ENCODE results near the gene SMAD7. TPM values are rescaled to one million over a fixed set of nuclear protein-coding genes. Genes with fewer than 3 reads are reported as not detected.

Gene SMAD7
- total RNA-seq, 1 donor from 2014 or later: 34.6 TPM

GRCh38 chr18:48948112-48949049, 2.4 kb downstream of the SMAD7 start:
- intact Hi-C loops (cut with micrococcal nuclease): loop anchor here (1.0 to 5.0 kb wide), 7 partner anchors 7 to 864 kb away; partner anchors contain the start of genes ACAA2 and C18orf32

GRCh38 chr18:48947560-48947959, 3.2 kb downstream of the SMAD7 start:
- intact Hi-C loops (cut with micrococcal nuclease): loop anchor here (5.0 kb wide), 1 partner anchor 865 kb away; the partner anchor contains the start of gene ACAA2

- intact Hi-C loops (cut with micrococcal nuclease): loop anchor here (5.0 kb wide), 1 partner anchor 865 kb away; the partner anchor contains the start of gene ACAA2
Observed at GRCh38 chr18:48947092-48947491, 3.7 kb downstream of the SMAD7 start.

GRCh38 chr18:48946329-48946835, 4.4 kb downstream of the SMAD7 start:
- intact Hi-C loops (cut with micrococcal nuclease): loop anchor here (5.0 kb wide), 1 partner anchor 866 kb away; the partner anchor contains the start of gene ACAA2

- intact Hi-C loops (cut with micrococcal nuclease): loop anchor here (5.0 kb wide), 1 partner anchor 866 kb away; the partner anchor contains the start of gene ACAA2
Observed at GRCh38 chr18:48945953-48946217, 4.9 kb downstream of the SMAD7 start.

- intact Hi-C loops (cut with micrococcal nuclease): loop anchor here (5.0 kb wide), 2 partner anchors 33 to 868 kb away; partner anchors contain the start of gene ACAA2
Observed at GRCh38 chr18:48944634-48945033, 6.1 kb downstream of the SMAD7 start.

- intact Hi-C loops (cut with micrococcal nuclease): loop anchor here (5.0 kb wide), 1 partner anchor 33 kb away; no protein-coding TSS in a partner anchor
Observed at GRCh38 chr18:48943736-48944527, 6.8 kb downstream of the SMAD7 start.

GRCh38 chr18:48943333-48943732, 7.4 kb downstream of the SMAD7 start:
- intact Hi-C loops (cut with micrococcal nuclease): loop anchor here (5.0 kb wide), 1 partner anchor 34 kb away; no protein-coding TSS in a partner anchor

- intact Hi-C loops (cut with micrococcal nuclease): loop anchor here (5.0 kb wide), 1 partner anchor 35 kb away; no protein-coding TSS in a partner anchor
Observed at GRCh38 chr18:48942554-48943261, 8.1 kb downstream of the SMAD7 start.

- intact Hi-C loops (cut with micrococcal nuclease): loop anchor here (5.0 kb wide), 1 partner anchor 35 kb away; no protein-coding TSS in a partner anchor
Observed at GRCh38 chr18:48942086-48942485, 8.7 kb downstream of the SMAD7 start.

- intact Hi-C loops (cut with micrococcal nuclease): loop anchor here (1.0 to 5.0 kb wide), 5 partner anchors 8 to 165 kb away; no protein-coding TSS in a partner anchor
Observed at GRCh38 chr18:48941672-48942071, 9.1 kb downstream of the SMAD7 start.

- intact Hi-C loops (cut with micrococcal nuclease): loop anchor here (1.0 to 5.0 kb wide), 5 partner anchors 8 to 164 kb away; no protein-coding TSS in a partner anchor
Observed at GRCh38 chr18:48940854-48941611, 9.7 kb downstream of the SMAD7 start.

- intact Hi-C loops (cut with micrococcal nuclease): loop anchor here (2.0 to 5.0 kb wide), 3 partner anchors 38 to 163 kb away; no protein-coding TSS in a partner anchor
Observed at GRCh38 chr18:48939205-48940097, 11.3 kb downstream of the SMAD7 start.

- intact Hi-C loops (cut with micrococcal nuclease): no loop called here
Observed at GRCh38 chr18:48938827-48939204, 11.9 kb downstream of the SMAD7 start.

GRCh38 chr18:48937869-48938750, 12.7 kb downstream of the SMAD7 start:
- intact Hi-C loops (cut with micrococcal nuclease): no loop called here

- intact Hi-C loops (cut with micrococcal nuclease): no loop called here
Observed at GRCh38 chr18:48935433-48935774, 15.4 kb downstream of the SMAD7 start.

GRCh38 chr18:48934723-48935432, 15.9 kb downstream of the SMAD7 start:
- intact Hi-C loops (cut with micrococcal nuclease): loop anchor here (5.0 kb wide), 1 partner anchor 258 kb away; no protein-coding TSS in a partner anchor
